ENCODE measurements around the gene CPPED1.
"Not testable (repeated sequence)": the region's sequence is repeated elsewhere in the genome, so short reads cannot be mapped to it uniquely, and the experiment has no call there.

The CPPED1 gene

GRCh38 chr16:12766853-12767252, 36.8 kb downstream of the CPPED1 start:
- no peak for DNase-seq (ENCODE audit: low read depth in 2 of 2)

GRCh38 chr16:12766208-12766607, 37.5 kb downstream of the CPPED1 start:
- not testable (repeated sequence) for DNase-seq (ENCODE audit: low read depth in 2 of 2)

DNA sequence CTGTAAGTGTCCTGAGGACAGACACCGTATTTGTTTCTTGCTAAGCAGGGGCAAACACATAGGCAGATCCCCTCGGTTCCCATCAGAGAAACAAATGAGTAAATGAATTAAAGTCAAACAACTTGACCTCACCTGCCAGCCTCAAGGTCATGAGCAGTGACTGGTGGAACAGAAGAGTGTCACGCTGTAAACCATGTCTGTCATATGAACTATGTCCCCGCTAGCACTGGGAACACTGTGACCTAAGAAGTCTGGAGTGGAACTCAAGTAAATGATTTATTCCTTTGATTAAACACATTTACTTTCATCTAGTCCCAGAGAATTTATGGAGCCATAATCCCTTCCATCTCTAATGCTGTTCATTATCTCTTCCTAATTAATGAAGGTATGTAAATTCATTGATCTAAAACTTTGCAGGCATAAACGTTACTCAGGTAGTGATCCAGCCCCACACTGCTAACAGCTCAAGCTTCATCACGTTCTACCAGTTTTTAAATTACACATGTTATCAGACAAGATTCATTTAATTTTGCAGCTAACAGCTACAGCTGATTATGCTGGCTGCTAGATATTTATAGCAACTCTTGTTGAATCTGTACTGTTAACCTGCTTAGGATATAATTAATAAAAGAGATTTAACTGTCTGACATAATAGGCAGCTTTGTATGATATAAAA, 38.7 kb downstream of the CPPED1 start:
- no peak for DNase-seq (ENCODE audit: low read depth in 2 of 2)

- DNase-seq (ENCODE audit: low read depth in 2 of 2): no peak
Measured at GRCh38 chr16:12763517-12763916, 40.2 kb downstream of the CPPED1 start.

- no peak for DNase-seq (ENCODE audit: low read depth in 2 of 2)
Measured at GRCh38 chr16:12760819-12761611, 42.7 kb downstream of the CPPED1 start.

- no peak for DNase-seq (ENCODE audit: low read depth in 2 of 2)
Measured at GRCh38 chr16:12758670-12759558, 44.8 kb downstream of the CPPED1 start.

GRCh38 chr16:12758031-12758669, 45.5 kb downstream of the CPPED1 start:
- DNase-seq (ENCODE audit: low read depth in 2 of 2): no peak

DNA sequence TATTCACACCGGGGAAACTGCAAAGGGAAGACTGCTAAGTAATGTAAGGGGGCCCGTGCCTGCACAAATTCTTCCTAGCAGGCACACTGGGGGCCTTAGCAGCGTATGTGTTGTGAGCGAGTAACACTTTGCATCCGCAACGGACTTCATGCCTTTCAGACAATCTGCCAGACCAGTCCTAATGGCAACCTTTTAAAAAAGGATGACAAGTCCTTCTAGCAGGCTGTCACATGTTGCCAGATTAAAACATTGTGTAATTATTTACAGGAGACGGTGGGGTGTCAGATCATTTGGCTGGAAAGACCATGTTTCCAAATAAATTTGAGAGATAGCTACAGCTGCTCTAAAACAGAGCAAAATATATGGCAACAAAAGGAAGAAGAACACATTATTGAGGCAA, 46.1 kb downstream of the CPPED1 start:
- DNase-seq (ENCODE audit: low read depth in 2 of 2): no peak

GRCh38 chr16:12754824-12755543, 48.7 kb downstream of the CPPED1 start:
- no peak for DNase-seq (ENCODE audit: low read depth in 2 of 2)

- DNase-seq (ENCODE audit: low read depth in 2 of 2): no peak
Measured at GRCh38 chr16:12753203-12754023, 50.3 kb downstream of the CPPED1 start.

GRCh38 chr16:12752159-12752558, 51.5 kb downstream of the CPPED1 start:
- no peak for DNase-seq (ENCODE audit: low read depth in 2 of 2)

DNA sequence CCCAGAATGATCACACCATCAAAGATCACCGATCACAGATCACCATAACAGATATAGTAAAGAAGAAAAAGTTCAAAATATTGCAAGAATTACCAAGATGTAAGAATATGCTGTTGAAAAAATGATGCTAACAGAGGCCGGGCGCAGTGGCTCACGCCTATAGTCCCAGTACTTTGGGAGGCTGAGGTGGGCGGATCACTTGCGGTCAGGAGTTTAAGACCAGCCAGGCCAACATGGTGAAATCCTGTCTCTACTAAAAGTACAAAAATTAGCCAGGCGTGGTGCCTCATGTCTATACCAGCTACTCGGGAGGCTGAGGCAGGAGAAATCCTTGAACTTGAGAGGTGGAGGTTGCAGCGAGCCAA, 53.2 kb downstream of the CPPED1 start:
- no peak for DNase-seq (ENCODE audit: low read depth in 2 of 2)

- no peak for DNase-seq (ENCODE audit: low read depth in 2 of 2)
Measured at GRCh38 chr16:12749076-12749475, 54.6 kb downstream of the CPPED1 start.

- no peak for DNase-seq (ENCODE audit: low read depth in 2 of 2)
Measured at GRCh38 chr16:12747827-12748226, 55.9 kb downstream of the CPPED1 start.

DNA sequence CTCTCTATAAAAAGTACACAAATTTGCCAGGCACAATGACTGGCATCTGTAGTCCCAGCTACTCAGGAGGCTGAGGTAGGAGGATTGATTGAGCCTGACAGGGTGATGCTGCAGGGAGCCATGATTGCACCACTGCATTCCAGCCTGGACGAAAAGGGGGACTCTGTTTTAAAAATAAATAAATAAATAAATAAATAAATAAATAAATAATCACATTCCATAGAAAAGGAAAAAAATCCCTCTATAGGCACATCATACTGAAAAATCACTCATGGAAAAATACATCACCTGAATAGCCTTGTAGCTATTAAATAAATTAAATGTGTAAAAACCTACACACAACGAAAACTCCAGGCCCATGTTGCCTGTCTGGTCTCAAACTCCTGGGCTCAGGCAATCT, 56.4 kb downstream of the CPPED1 start:
- no peak for DNase-seq (ENCODE audit: low read depth in 2 of 2)

GRCh38 chr16:12744860-12745259, 58.8 kb downstream of the CPPED1 start:
- no peak for DNase-seq (ENCODE audit: low read depth in 2 of 2)

- DNase-seq (ENCODE audit: low read depth in 2 of 2): no peak
Measured at GRCh38 chr16:12742741-12743140, 60.9 kb downstream of the CPPED1 start.

DNA sequence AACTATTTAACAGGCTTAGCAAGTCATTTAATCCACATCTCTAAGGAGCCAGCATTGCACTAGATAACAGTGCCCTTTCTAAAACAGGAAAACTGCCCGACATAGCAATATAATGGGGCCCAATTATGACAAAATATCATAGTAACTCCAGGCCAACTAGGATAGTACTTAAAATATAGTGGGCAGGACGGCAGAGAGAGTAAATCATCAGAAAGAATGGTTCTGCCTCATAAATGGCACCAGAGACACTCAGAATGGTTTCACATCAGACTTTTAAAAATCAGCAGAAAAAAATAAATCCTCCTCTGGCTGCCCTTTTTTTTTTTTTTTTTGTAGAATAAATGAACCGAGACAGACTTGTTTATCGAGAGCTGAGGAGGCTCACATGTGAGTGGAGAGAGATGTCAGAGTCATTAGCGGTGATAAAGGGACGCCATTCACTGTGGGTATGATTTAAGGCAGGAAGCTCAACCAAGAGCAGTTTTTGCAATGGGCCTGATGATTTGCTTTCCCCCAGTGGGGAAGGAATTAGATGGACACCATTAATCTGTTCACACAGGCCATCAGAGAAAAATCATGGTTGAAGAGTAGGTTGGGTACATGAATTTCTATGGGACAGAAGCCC, 62.6 kb downstream of the CPPED1 start:
- no peak for DNase-seq (ENCODE audit: low read depth in 2 of 2)

- no peak for DNase-seq (ENCODE audit: low read depth in 2 of 2)
Measured at GRCh38 chr16:12739738-12740137, 63.9 kb downstream of the CPPED1 start.

DNA sequence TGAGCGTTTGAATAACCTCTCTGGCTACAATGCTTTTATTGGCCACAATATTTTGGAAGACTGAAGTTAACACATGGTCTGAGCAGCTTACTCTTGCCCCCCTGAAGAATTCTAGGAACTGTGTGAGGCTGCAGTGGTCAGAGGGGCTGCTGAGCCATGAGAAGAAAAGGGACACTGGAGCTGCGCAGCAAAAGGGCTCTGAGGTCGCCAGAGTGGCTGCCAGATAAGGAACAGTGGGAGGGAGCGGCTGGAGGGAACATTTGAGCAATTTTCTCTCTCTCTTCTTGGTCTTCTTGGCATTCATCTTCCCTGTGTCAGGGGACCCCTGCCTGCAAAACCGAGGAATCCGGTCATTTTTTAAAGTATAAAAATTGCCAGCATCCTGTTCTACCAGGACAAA, 66.1 kb downstream of the CPPED1 start:
- no peak for DNase-seq (ENCODE audit: low read depth in 2 of 2)
